Chondrocyte (in vitro differentiated cells): ENCODE data around the gene FOXN3. TPM values are rescaled to one million over a fixed set of nuclear protein-coding genes. Genes with fewer than 3 reads are reported as not detected.
"Not testable (repeated sequence)": the region's sequence is repeated elsewhere in the genome, so short reads cannot be mapped to it uniquely, and the experiment has no call there.

Experiments
- DNase-seq: peaks from one replicate; pipeline ENCODE4 v3.0.0; 2021; ENCODE audit warnings: mixed read lengths, low spot score
- H3K27ac Mint-ChIP-seq: one replicate; pipeline ENCODE4 v1.8.0; 2021; ENCODE audit warnings: mild to moderate bottlenecking, moderate library complexity, mixed read lengths; ENCODE audit not compliant: unreplicated experiment
- H3K27me3 Mint-ChIP-seq: 2 replicates; pipeline ENCODE4 v1.8.0; 2021; ENCODE audit warnings: low read depth, mixed read lengths
- H3K36me3 Mint-ChIP-seq: 2 replicates; pipeline ENCODE4 v1.8.0; 2021; ENCODE audit warnings: low read depth, mixed read lengths
- H3K4me1 Mint-ChIP-seq: 2 replicates; pipeline ENCODE4 v1.8.0; 2021; ENCODE audit warnings: low read depth, mild to moderate bottlenecking, mixed read lengths
- H3K4me3 Mint-ChIP-seq: one replicate; pipeline ENCODE4 v1.8.0; 2021; ENCODE audit warnings: mild to moderate bottlenecking, moderate library complexity, mixed read lengths; ENCODE audit not compliant: unreplicated experiment
- H3K9me3 Mint-ChIP-seq: 2 replicates; pipeline ENCODE4 v1.8.0; 2021; ENCODE audit warnings: low read depth, mixed read lengths
- CTCF ChIP-seq: fragments of 200-600 bp; sonication (generic); IDR thresholded peaks from 2 replicates; pipeline ENCODE4 v1.5.0; 2021; ENCODE audit warnings: antibody characterized with exemption, mild to moderate bottlenecking, moderate library complexity
- total RNA-seq: library from RNA; stranded (reverse); gene quantifications from 3 replicates; pipeline ENCODE4 v1.2.1, GENCODE V29; 2021

Gene FOXN3
- total RNA-seq, 1 donor from 2014 or later = 161 TPM

- TF ChIP-seq CTCF = no peak
- Mint-ChIP-seq H3K4me1 (peaks cover 18% of the 10 kb centered on the region), H3K27ac (no peak overlapping the region), H3K27me3 (no peaks in the 10 kb centered on the region), H3K36me3 (peaks cover 7% of the 10 kb centered on the region), H3K4me3 (no peak overlapping the region), H3K9me3 (no peaks in the 10 kb centered on the region)
- no peak for DNase-seq
Observed at GRCh38 chr14:89201645-89202044, 215.4 kb downstream of the FOXN3 start.

DNA sequence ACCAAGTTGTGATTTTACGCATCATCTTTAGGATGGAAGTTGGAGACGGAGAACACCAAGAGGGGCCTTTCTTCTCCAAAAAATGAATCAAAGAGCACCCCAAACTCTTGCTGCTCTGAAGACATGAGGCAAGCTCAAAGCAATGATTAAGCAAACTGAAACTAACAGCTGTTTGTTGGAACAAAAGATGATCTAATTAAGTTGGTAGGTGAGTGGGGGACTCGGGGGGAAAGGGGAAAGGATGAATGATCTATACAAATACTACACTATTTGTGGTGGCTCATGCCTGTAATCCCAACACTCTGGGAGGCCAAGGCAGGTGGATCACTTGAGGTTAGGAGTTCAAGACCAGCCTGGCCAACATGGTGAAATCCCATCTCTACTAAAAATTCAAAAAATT lies 217.7 kb downstream of the FOXN3 start:
- H3K27me3 Mint-ChIP-seq, H3K9me3 Mint-ChIP-seq, H3K36me3 Mint-ChIP-seq, DNase-seq, H3K27ac Mint-ChIP-seq, H3K4me3 Mint-ChIP-seq: not testable (repeated sequence)
- H3K4me1 Mint-ChIP-seq = peaks cover 13% of the 10 kb centered on the region

GRCh38 chr14:89198544-89199329 lies 218.3 kb downstream of the FOXN3 start:
- H3K4me3 Mint-ChIP-seq = no peak overlapping the region
- no peak for DNase-seq
- H3K27me3 Mint-ChIP-seq = no peaks in the 10 kb centered on the region
- H3K27ac Mint-ChIP-seq = no peak overlapping the region
- H3K36me3 Mint-ChIP-seq = peaks cover 9% of the 10 kb centered on the region
- H3K4me1 Mint-ChIP-seq = peaks cover 9% of the 10 kb centered on the region
- H3K9me3 Mint-ChIP-seq = no peaks in the 10 kb centered on the region
- no peak for TF ChIP-seq CTCF

GRCh38 chr14:89197623-89198022 lies 219.4 kb downstream of the FOXN3 start:
- H3K4me3 Mint-ChIP-seq = no peak overlapping the region
- H3K36me3 Mint-ChIP-seq = peaks cover 11% of the 10 kb centered on the region
- peaks cover 1% of the 10 kb centered on the region for H3K4me1 Mint-ChIP-seq
- no peak for TF ChIP-seq CTCF
- H3K27ac Mint-ChIP-seq = no peak overlapping the region
- no peaks in the 10 kb centered on the region for H3K9me3 Mint-ChIP-seq
- H3K27me3 Mint-ChIP-seq = no peaks in the 10 kb centered on the region
- DNase-seq = no peak

DNA sequence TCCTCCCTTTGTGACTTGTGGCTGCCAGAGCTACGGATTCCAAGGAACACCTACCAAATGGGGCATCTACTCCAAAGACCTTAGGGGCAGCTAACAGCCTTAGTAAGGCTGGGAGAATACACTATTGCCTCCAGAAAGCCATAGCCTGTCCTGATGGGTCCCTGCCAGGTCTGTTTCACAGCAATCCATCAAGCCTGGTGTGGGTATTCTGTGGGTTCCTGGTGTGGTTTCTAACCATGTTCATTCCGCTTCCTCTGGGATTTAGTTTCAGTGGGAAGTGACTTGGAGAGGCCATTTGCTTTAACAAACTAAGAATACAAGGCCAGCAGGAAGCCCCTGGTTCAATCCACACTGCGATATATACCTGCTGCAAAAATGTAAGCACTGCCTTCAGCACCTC lies 220.5 kb downstream of the FOXN3 start:
- H3K9me3 Mint-ChIP-seq = no peaks in the 10 kb centered on the region

More for the DNA sequence above, 220.5 kb downstream of the FOXN3 start:
- Mint-ChIP-seq H3K4me3 (no peak overlapping the region), H3K4me1 (no peaks in the 10 kb centered on the region), H3K27me3 (no peaks in the 10 kb centered on the region), H3K36me3 (peaks cover 11% of the 10 kb centered on the region), H3K27ac (no peak overlapping the region)
- no peak for TF ChIP-seq CTCF
- no peak for DNase-seq
